Amniotic epithelial cell (primary cell): Measurements from ENCODE around the gene ELAVL2.

Experiments
- DNase-seq: peaks from one replicate; pipeline ENCODE4 v3.0.0-alpha.2; 2010; ENCODE audit warnings: low read depth

The ELAVL2 gene

DNA sequence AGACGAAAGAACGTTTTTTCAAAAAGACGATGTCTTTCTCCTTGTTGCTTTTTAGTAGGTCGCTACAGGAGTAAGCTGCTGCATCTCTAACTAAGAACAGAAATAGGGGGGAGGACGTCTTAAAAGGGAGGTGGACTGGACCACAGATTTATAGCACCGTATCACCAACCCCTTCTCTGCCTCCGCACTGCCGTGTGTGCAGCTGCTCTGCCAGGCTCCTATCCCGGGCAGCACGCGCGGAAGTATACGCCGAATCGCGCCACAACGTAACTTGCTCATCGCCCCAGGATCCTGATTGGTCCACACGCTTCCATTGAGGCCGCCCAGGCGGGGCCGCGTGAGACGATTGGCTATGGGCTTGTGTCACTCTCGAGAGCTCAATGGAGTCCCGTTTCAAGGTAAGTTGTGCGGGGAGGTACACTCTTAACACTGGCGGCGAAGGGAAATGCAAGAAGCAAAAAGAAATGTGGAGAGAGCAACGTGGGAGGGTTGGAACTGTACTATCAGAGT is at the start of gene ELAVL2:
ELAVL2 (minus strand) TSS at position 121 of the 510 bp plus-strand sequence. CDS start 64,006 bp downstream, outside the sequence.
- DNase-seq, result peak; percentile 90

DNA sequence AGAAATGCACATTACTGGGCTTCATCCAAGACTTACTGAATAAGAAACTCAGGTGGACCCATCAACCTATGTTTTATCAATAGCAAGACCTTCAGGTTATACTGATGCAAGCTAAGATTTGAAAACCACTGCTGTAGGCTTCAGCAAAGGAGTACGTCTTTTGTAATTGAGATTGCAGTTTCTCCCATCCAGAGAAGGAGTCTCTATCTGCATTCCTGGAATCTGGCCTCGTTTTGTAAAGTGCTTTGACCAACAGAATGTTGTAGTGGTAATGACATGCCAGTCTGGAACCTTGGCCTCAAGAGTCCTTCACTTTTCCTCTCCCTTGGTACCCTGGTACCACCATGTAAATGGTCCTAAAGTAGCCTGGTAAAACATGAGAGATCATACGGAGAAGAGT is 32.2 kb upstream of the ELAVL2 start:
- DNase-seq, result no peak

DNA sequence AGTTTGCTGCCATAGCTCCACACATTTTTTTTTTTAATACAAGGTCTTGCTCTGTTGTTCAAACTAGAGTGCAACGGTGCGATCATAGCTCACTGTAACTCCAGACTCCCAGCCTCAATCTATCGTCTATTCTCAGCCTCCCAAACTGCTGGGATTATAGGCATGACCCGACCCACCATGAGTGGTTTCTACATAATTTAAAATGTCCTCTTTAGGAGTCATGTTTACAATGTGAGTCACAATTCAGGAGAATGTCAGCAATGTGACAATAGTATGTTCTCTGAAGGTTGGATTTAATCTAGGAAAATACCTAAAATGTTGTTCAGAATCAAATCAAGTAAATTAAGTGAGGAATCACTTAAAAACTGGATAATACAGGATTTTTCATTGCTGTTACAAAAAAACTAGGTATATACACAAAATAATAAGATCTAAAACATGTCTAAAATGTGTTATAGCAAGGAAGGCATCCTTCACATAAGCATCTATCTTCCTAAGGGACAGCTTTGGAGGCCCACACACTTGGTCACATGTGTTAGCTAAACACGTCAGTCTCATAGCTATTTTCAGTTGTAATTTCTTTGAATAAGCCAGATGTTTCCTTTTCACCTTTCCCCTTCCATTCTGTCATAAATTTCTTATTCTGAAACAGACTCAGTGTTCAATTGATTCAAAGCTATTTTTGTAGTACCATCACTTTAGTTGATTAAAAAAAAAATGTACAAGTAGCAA is 30.0 kb upstream of the ELAVL2 start:
- no peak for DNase-seq

DNA sequence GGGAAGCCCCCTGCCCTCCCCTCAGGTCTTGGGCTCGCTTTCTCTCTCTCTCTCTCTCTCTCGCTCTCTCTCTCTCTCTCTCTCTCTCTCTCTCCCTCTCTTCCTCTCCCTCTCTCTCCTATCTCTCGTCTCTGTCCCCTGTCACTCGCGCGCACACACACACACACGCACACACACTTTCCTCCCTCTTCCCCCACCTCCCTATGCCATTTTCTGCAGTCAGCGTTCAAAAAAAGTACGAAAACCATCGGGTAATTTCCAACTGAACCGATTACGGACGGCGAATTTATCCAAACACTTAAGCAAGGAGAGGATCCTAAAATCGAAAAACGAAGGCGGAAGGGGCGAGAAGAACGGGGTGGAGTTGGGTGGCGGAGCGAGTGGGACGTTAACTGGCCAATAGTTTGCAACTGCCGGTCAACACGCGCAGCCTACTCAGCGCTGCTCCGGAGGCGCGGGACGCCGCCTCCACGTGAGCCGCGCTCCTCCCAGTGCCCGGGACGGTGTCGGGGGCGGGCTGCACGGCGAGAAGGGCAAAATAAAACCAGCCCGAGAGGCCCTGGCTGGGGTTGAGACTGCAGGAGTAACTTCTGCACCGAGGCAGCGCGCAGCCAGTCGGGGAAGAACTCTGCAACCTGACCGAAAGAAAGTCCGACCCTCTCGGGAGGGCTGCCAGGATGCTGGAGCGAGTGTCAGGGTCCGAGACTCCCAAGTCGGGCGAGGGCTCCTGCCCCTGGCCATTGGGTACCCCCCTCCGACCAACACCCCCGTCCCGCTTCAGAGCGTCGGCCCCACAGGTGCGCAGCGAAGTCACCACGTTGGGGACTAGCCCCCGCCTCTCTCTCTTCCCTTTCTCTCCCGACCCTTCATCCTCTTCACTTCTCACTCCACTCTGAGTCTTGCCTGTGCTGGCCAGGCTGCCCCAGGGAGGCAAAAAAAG is 24.9 kb upstream of the ELAVL2 start:
- no peak for DNase-seq

DNA sequence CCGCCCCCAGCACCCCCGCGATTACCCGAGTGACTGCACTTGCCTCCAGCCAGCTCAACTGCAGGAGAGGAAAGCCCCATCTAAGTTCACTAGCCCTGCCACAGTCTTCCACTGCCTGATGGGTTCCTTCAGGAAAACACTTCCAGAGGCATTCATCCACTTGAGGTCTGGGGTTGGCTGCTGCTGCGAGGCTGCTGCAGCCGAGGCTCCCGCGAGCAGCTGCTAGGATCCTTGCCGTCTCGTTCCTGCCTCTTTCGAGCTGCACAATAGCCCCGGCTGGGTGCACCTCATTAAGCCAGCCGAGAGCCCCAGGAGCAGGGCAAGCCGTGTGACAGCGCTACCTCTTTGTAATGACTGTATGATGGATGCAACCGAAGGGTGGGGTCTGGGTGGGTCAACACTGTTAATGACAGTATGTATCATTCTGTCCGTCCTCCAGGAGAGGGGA is 24.2 kb upstream of the ELAVL2 start:
- no peak for DNase-seq

DNA sequence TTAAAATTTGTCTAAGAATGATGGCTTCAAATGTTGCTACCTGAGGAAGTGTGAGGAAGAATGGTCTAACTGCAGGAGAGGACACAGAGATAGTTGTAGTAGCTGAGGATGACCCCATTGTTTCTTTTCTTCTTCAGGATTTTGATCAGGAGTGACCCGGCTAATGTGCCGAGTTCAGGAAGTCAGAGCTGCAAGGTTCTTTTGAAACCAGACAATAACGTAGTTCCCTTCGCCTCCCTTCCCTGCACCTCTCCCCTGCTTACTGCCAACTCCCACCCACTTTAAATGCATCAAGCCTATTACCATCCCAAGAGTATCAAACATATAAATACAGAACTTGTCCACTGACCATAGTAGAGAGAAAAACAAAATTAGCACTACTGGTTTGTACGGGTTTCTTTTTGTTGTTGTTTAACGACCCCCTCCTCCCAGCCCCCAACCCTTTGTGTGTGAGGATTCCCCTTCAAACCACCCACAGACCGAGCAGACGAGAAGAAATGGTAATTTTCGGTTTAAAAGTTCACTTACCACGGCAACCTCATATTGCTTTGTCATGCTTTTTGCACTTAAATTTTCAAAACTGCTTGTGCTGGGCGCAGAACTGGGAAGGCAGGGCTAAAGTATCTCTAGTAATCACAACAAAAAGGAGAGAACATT is 23.5 kb upstream of the ELAVL2 start:
- DNase-seq, result no peak

DNA sequence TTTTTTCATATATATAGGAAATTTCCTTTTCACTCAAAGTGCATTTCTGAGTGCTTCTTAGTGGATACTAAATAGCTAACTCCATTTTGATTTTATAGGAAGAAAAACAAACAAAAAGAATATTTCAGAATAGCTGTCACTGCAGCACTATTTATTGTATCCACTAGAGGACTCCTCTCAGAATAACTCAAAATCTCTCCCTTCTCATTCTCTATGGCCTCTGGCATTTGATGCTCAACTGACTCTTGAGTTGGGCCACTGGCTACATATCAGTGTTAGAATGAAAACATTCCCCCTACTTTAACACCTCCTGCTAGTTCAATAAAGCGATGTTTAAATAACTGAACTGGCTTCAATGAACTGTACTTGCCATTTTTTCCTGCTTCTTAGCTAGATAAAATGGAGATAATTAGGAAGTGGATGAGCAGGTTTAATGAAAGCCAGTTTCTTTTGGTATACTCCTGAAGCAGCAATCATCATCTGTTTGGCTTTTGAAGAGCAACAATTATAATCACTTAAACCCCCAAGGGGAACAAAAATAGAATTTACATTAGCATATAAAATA is 16.6 kb upstream of the ELAVL2 start:
- no peak for DNase-seq

DNA sequence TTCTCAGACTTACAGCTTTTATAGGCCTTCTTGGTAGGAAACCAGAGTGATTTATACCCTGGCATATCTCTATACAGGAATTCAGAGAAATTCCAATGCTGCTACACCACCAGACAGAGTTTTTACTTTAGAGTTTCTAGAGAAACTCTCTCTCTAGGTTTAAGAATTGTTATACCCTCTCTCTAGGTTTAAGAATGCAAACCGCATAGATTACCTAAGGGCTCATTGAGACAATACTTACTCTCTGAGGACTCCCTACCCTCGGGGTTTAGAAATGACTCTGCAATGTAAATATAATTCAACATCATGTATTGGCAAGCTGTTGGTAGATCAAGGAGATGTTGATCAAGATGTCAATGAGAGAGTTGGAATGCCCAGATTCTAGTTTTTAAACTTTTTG is 15.3 kb upstream of the ELAVL2 start:
- no peak for DNase-seq

DNA sequence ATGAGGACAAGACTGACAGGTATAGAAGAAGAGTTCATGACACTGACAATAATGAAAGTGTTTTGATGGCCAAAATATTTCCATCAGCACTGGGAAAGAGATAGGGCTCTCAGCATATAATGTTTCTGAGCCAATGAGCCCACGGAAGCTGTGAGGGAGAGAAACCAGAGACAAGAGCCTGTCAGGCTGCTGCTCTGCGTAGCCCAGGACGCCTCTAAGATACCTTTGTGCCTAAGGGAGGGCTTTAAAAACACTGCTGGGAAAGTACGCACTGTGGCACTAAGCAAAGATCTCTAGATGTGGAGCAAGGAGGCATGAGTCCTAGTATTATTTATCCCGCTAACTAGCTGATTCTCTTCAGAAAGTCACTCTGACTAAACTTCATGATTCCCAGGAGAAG is 11.0 kb upstream of the ELAVL2 start:
- no peak for DNase-seq

DNA sequence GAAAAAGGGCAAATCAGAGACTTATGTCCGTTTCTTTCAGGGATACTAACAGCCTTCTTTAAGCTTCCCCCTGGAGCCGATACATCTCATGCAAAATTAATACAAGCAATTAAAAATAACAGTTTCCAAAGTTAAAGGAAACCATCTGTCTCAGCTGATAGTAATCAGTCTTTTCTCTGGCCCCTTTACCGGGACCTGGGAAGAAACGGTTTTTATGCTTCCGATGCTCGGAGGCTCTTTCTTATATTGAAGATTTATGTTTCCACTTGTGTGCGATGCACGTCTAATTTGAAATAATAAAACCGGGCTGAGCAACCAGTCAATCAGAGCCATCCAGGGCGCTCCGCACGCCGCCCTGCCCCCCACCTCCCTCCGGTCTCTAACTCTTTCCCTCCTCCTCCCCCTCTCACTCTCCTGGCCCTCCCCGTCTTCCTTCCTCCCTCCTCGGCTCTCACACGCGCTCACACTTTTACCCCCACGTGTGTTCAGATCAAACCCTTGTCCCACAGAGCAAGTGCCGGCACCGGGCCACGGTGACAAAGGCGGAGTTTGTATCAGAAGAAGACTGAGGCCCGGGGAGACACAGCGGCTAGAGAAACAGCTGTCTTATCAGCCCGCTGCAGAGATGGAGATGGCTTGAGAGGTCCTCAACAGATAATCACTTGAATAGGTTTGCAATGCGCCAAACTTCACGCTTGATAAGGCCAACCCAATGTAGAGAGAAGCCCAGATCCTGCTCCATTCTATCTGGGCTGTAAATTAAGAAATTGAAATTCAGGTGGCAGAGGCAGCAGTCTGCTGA is 5.1 kb upstream of the ELAVL2 start:
- DNase-seq, result no peak

DNA sequence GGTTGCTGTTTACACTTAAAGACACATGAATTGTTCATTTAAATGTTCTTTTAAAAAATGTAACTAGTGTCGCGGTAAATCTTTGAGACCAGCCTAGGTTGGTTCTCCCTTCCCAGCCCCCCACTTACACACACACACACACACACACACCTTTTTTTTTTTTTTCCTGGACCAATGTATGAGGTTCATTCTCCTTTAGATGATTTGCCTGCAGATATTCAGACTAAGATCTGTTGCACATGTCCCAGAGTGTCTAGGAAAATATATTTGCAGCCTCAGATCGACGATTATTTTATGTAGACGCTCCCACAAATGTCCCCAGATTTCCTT is 4.4 kb upstream of the ELAVL2 start:
- no peak for DNase-seq

DNA sequence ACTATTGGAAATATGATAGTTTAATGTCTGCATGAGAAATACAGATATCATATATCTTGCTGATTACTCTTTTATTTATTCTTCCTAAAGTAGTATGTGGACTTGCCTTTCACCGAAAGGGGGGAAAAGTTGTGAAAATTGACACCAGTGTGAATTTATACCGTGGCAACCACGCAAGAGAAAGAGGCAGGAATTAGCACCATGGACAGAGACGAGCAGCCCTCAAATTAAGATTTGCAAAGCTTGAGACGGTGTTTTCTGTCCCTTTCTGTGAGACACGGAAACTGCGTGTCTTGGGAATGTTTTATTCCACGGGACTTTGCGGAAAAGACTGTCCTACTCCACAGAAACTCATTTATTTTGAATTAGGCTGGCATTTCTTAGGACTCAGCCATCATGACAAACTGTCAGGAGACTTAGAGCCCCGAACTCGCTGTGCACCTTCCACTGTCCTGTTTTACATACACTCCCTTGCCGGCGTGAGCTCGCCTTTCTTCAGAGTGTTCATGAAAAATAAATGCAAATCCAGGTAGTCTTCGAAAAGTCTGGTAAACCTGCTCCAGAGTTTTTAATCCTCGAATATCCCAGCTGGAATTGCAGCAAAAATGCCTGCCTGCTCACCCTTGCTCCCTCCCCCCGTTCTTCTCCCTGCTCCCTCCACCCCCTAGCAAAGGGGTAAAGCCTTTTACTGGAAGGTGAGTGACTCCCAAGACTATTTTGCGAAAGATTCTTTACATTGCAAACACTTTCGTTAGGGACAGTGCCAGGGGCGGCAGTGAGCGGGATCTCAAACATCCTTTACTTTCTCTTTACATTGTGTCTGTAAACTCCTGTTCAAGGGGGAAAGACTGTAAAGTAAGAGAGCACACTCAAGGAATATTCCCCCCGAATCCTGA is 3.8 kb upstream of the ELAVL2 start:
- DNase-seq, result peak; percentile 6

DNA sequence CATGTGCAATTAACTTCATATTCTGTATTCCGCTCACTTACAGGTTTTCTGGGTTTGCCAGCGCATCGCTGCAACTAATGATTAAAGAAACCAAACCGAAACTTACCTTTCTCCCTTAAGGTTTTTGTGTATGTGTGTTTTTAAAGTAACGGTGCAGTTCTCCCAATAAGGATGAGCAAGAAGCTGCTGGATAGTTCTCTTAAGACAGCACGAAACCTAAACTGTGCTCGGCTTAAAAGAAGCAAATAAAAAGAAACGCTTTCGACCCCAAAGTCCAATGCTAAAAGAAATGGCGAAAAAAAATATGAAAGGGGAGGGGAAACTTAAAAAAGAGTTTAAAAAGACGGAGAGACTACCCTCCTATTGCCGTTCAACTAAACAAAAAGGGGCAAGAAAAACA is 340 bp downstream of the ELAVL2 start:
- DNase-seq, result peak; percentile 1

DNA sequence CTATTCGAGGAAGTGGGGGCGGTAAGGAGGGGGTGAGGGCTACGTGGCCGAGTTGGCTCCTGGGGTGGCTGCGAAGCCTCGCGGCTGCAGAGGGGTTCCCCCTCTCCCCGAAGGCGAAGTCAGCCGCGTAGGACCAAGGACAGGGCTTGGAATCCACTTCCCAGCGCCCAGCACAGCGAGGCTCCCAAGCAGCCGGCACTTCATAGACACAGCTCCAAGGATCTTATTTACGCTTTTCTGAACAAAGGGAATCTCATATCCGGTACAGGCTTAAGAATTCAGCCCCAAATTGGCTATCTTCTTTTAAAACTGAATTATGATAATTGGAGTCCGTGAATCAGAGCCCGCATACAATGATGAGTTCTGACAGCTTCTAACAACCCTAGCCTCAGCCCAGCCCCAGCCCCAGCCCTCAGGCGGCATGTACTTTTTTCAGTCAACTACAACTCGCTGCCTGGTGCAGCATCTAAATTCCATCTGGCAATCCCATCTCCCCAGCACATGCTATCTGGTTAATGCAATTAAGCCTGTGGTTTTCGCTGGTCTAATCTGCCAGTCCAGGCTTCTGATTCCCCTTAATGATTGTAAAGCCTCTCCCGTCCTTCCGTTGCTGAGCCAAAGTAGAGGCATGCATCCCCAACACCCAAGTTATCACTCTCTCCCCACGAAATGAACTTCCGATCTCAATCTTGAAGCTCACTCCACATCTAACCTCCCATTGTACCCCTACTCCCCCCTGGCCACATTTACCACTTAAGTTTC is 1.0 kb downstream of the ELAVL2 start:
- DNase-seq, result peak; percentile 0

DNA sequence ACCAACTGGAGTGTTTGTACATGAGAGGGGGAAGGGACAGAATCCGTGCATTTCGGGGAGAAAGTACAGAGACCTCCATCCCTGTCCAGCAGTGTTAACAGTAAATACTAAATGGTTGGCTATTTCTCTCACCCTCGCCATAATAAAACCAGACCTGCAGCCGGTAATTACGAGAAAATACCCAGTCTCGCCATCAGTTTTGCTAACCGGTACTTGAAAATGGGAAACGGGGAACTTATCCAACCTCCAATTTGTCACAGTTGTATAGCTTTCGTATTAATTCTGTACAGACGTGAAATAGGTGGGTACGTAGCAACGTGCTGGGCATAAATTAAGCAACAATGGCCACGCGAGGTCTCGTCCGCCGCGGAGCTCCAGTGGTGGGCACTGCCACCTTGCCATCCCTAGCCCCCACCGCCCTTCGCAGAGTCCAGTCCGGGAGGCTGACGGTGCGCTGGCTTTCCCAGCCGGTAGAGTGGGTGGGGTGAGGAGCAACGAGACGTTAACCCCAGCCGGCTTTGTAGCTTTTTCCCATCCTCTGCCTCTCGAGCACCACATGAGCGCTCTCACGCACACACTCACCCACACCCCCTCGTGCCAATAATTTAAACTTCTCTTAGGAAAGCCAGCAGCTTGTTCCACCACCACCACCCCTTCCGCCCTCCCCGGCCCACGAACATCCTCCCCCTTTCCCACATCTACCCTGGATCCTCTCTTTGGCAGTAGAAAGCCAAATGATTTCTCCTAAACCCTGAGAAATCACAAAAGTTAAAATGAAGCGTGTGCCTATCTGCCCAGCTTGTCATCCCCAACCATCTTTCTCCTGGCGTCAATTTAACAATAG is 1.8 kb downstream of the ELAVL2 start:
- DNase-seq, result no peak

DNA sequence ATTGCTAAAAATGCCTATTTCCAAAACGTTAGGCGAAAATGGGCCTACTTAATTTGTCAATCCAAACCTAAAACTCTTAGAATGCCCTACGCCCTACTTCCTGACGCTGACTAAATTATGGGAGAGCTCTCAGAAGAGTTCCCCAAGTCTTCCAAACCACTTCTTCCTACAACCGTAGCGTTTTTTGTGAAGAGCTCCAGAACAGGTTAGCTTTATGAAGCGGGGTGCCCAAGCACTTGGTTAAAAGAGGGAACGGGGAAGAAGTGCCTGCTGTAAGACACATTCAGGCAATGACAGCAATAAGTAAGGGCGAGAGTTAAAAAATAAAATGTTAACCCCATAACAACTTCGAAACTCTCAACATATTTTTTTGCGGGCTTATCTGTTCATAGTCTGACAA is 2.8 kb downstream of the ELAVL2 start:
- no peak for DNase-seq

DNA sequence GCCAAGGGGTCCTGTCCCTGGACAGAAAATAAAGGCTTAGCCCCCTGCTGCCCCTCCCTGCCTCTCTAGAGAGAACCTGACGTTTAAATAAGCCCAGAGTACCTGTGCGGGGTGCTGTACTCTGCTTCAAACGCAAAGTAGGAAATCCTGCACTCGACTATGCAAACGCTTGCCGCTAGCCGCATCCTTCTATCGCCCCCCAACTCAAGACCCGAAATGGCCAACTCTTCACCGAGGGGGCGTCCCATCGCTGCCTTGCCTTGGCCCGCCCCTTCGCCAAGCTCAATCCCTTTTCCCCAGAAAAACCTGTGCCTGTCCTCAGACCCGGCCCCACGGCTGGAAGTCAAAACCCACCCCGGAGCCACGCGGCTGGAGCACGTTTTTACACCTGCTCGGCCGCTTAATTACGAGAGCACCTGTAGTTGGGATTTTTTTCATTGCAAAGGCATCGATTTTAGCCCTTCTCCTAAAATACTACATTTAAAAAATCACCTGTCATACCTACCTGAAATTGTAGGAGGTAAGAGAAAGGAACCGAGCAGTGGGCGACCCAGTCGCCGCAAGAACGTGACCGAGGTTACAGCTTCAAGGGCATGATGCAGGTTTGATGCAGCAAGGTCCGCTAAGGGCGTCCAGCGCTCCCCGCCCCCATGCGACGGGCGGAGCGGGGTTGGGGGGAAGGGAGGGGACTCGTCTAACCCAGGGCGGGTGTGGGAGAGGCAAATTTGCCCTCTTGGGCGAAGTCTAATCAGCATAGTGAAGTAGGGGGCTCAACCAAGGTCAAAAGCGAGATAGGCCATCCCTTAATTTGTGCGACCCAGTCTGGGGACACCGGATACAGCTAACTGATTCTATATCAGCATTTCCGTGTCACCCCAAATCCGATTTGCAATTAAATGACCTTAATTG is 3.5 kb downstream of the ELAVL2 start:
- DNase-seq, result no peak
